GM12878 (cell line): ENCODE measurements around the gene USP36. TPM values are rescaled to one million over a fixed set of nuclear protein-coding genes. Genes with fewer than 3 reads are reported as not detected.
A peak's percentile ranks its signal among the peaks of the same experiment; 100 is the strongest.
"Not testable (repeated sequence)": the region's sequence is repeated elsewhere in the genome, so short reads cannot be mapped to it uniquely, and the experiment has no call there.

ENCODE experiments used
- ATAC-seq: fragments of 200-7000 bp; cut with Tn5 transposase; 3 replicates; pipeline ENCODE4 v1.9.1; 2020; ENCODE audit warnings: mild to moderate bottlenecking, moderate library complexity
- BruUV-seq: library from RNA; stranded (reverse); fragments of 400-500 nt; replicated peaks from 2 replicates; lab custom pipeline; 2021; lab: Mats Ljungman, UMichigan
- CTCF ChIA-PET: fragments of 300-600 bp; sonication (Branson Sonifier 250); formaldehyde crosslinking; extraction: SDS; loops from one replicate; lab custom pipeline; 2021; ENCODE audit warnings: inconsistent platforms; lab: Yijun Ruan, JAX
- POLR2A ChIA-PET: fragments of 350-600 bp; formaldehyde crosslinking; extraction: SDS; loops from one replicate; lab custom pipeline; 2021; ENCODE audit warnings: inconsistent platforms; lab: Charles Lee
- RAD21 ChIA-PET: fragments of 300-600 bp; sonication (Branson Sonifier 250); formaldehyde crosslinking; loops from one replicate; lab custom pipeline; 2023; ENCODE audit warnings: antibody characterized with exemption; ENCODE audit not compliant: unreplicated experiment; lab: Charles Lee
- SMC1A ChIA-PET: fragments of 300-600 bp; sonication (Branson Sonifier 250); formaldehyde crosslinking; loops from one replicate; lab custom pipeline; 2023; ENCODE audit not compliant: unreplicated experiment, uncharacterized antibody; lab: Charles Lee
- DNase-seq: peaks from one replicate; pipeline ENCODE4 v3.0.0-alpha.2; 2011; ENCODE audit warnings: low read depth, low spot score
- FAIRE-seq: peaks from 3 replicates; lab custom pipeline; 2011; peaks lifted over from hg19 to GRCh38; lab: Jason Lieb, UNC
- H2AFZ ChIP-seq: 2 replicates; pipeline ENCODE4 v1.6.0; 2011; ENCODE audit warnings: low read depth, low read length, control low read depth; ENCODE audit not compliant: control insufficient read depth
- H3K27ac ChIP-seq: 2 replicates; pipeline ENCODE4 v1.5.1; 2011; ENCODE audit warnings: control low read depth; ENCODE audit not compliant: control insufficient read depth, insufficient read depth
- H3K27me3 ChIP-seq, 2 experiments: replicated peaks in 1 of 2; 2 replicates each; pipeline versions ENCODE4 v1.6.0 to v1.6.1; 2011; ENCODE audit warnings: low read length in 1 of 2; ENCODE audit not compliant: control insufficient read depth in 2 of 2, insufficient read depth in 2 of 2
- H3K36me3 ChIP-seq, 2 experiments: 2 replicates each; pipeline ENCODE4 v1.5.1; 2011; ENCODE audit warnings: low read length in 1 of 2; ENCODE audit not compliant: control insufficient read depth in 2 of 2, insufficient read depth in 2 of 2
- H3K4me1 ChIP-seq: 2 replicates; pipeline ENCODE4 v1.6.1; 2011; ENCODE audit warnings: mild to moderate bottlenecking, low read length, moderate library complexity, mixed read lengths; ENCODE audit not compliant: control insufficient read depth, insufficient read depth
- H3K4me2 ChIP-seq: 2 replicates; pipeline ENCODE4 v1.6.0; 2011; ENCODE audit warnings: control low read depth; ENCODE audit not compliant: control insufficient read depth, insufficient read depth
- H3K4me3 ChIP-seq: fragments of 200-600 bp; sonication (generic); 2 replicates; pipeline ENCODE4 v1.5.1; 2016
- H3K79me2 ChIP-seq: 2 replicates; pipeline ENCODE4 v1.6.0; 2011; ENCODE audit warnings: low read length; ENCODE audit not compliant: control insufficient read depth, insufficient read depth
- H3K9ac ChIP-seq: 2 replicates; pipeline ENCODE4 v1.8.0; 2011; ENCODE audit warnings: low read length, control low read depth, mixed read lengths; ENCODE audit not compliant: control insufficient read depth, insufficient read depth
- H3K9me3 ChIP-seq: replicated peaks from 3 replicates; pipeline ENCODE4 v1.5.1; 2011; ENCODE audit warnings: mild to moderate bottlenecking, low read length; ENCODE audit not compliant: control insufficient read depth, insufficient read depth
- H4K20me1 ChIP-seq: 2 replicates; pipeline ENCODE4 v1.6.0; 2011; ENCODE audit not compliant: control insufficient read depth, insufficient read depth
- HDGF ChIP-seq: fragments of 450-650 bp; IDR thresholded peaks from 2 replicates; pipeline ENCODE4 v1.6.1; 2016; ENCODE audit warnings: antibody characterized with exemption
- IRF5 ChIP-seq: fragments of 450-650 bp; IDR thresholded peaks from 2 replicates; pipeline ENCODE4 v1.6.1; 2017; ENCODE audit warnings: borderline replicate concordance
- MLLT1 ChIP-seq: fragments of 450-650 bp; IDR thresholded peaks from 2 replicates; pipeline ENCODE4 v1.6.1; 2016; ENCODE audit warnings: mild to moderate bottlenecking
- SMARCA5 ChIP-seq: fragments of 450-650 bp; IDR thresholded peaks from 2 replicates; pipeline ENCODE4 v1.6.1; 2017; ENCODE audit warnings: mild to moderate bottlenecking
- SUPT20H ChIP-seq: IDR thresholded peaks from 2 replicates; pipeline ENCODE4 v1.6.1; 2011; ENCODE audit warnings: low read depth, mild to moderate bottlenecking, low read length, moderate library complexity, borderline replicate concordance; ENCODE audit not compliant: control insufficient read depth
- ZNF217 ChIP-seq: fragments of 450-650 bp; IDR thresholded peaks from 2 replicates; pipeline ENCODE4 v1.6.1; 2017; ENCODE audit warnings: antibody characterized with exemption, mild to moderate bottlenecking
- WGBS: methylation state at CpG from one replicate; pipeline ENCODE4 v1.1.6; 2016; ENCODE audit warnings: low lambda C conversion rate; ENCODE audit not compliant: insufficient replicate concordance, insufficient coverage; ENCODE audit errors: missing lambda C conversion rate; 5-methylcytosine and 5-hydroxymethylcytosine counted together
- in situ Hi-C: fragments of 300-500 bp; cut with MboI; formaldehyde crosslinking; loops from 9 replicates; pipeline ENCODE4 v1.14.3; 2018; ENCODE audit warnings: mixed read lengths
- intact Hi-C: fragments of 100-400 bp; cut with micrococcal nuclease; formaldehyde crosslinking; loops from one replicate; pipeline ENCODE4 v1.14.2; 2022; ENCODE audit not compliant: unreplicated experiment
- polyA plus RNA-seq, 11 experiments: library from polyadenylated mRNA; depleted of rRNA in 4 of 11; unstranded in 6 of 11; stranded (reverse) in 5 of 11; fragments of >200 nt; fragmentation: Nextera tagmentation in 4 of 11; fragmentation: Illumina TruSeq in 1 of 11; extraction: Ambion mirVana in 4 of 11; extraction: Trizol in 1 of 11; gene quantifications; 1 replicate in 1 of 11; 2 replicates in 10 of 11; pipeline versions ENCODE4 v1.2.1 to v1.2.3, GENCODE V29; 2011 to 2016; ENCODE audit warnings: inconsistent platforms in 2 of 11, missing spikeins in 2 of 11, low read depth in 1 of 11
- total RNA-seq, 4 experiments: library from RNA; depleted of rRNA in 3 of 4; stranded (reverse); fragments of >200 nt in 3 of 4; fragmentation: Illumina TruSeq in 1 of 4; extraction: Trizol in 1 of 4; gene quantifications; 2 replicates each; pipeline versions ENCODE4 v1.2.1 to v1.2.3, GENCODE V29; 2013 to 2021

The USP36 gene
- total and polyA plus RNA-seq, 10 of the 15 experiments (the other 5 are each of a cell fraction or from before 2014, with no cell fraction given): 7.2 to 65.7 (median 33.6) TPM

- no peak for TF ChIP-seq SUPT20H
- TF ChIP-seq IRF5: no peak
- no peak for TF ChIP-seq ZNF217
These were observed 60.8 kb downstream of the USP36 start (continued) for GRCh38 chr17:78779850-78780249.

- H3K9ac ChIP-seq: peak overlapping the region; percentile 98
- SMC1A ChIA-PET: interaction anchor here (0.7 to 2.6 kb wide), 8 partner anchors 8 to 70 kb away, joined by 3 to 21 read pairs (median 4); no protein-coding TSS in a partner anchor
- H3K9me3 ChIP-seq, H3K36me3 ChIP-seq, BruUV-seq, H3K27me3 ChIP-seq, H3K4me1 ChIP-seq, H2AFZ ChIP-seq, DNase-seq, in situ Hi-C loops, H4K20me1 ChIP-seq, FAIRE-seq, ATAC-seq: not testable (repeated sequence)
- CTCF ChIA-PET: interaction anchor here (1.4 to 1.5 kb wide), 2 partner anchors 11 to 63 kb away, joined by 4 to 6 read pairs; no protein-coding TSS in a partner anchor
- peak overlapping the region; percentile 82 for H3K4me3 ChIP-seq
- 0% methylated on average over 3 of the region's 5 CpGs for WGBS
- TF ChIP-seq SMARCA5 (0 out of 2 replicates have a peak, but pooled peaks have one; percentile 19), MLLT1 (peak; percentile 40), HDGF (0 out of 2 replicates have a peak, but pooled peaks have one; percentile 34)
- intact Hi-C loops: loop anchor here (2.0 kb wide), 2 partner anchors 44 to 70 kb away; no protein-coding TSS in a partner anchor
- H3K79me2 ChIP-seq: peaks cover 77% of the 10 kb centered on the region
- POLR2A ChIA-PET: interaction anchor here (0.7 to 2.1 kb wide), 6 partner anchors 8 to 83 kb away, joined by 4 to 11 read pairs (median 5); no protein-coding TSS in a partner anchor
- RAD21 ChIA-PET: interaction anchor here (1.1 to 3.1 kb wide), 10 partner anchors 8 to 70 kb away, joined by 3 to 23 read pairs (median 8); no protein-coding TSS in a partner anchor
- peak overlapping the region; percentile 79 for H3K4me2 ChIP-seq
- H3K27ac ChIP-seq: peak overlapping the region; percentile 97
These were observed 61.3 kb downstream of the USP36 start for GRCh38 chr17:78779286-78779651.
